ENCODE results near the gene WDR70.
"Not testable (repeated sequence)": the region's sequence is repeated elsewhere in the genome, so short reads cannot be mapped to it uniquely, and the experiment has no call there.

WDR70 gene

DNA sequence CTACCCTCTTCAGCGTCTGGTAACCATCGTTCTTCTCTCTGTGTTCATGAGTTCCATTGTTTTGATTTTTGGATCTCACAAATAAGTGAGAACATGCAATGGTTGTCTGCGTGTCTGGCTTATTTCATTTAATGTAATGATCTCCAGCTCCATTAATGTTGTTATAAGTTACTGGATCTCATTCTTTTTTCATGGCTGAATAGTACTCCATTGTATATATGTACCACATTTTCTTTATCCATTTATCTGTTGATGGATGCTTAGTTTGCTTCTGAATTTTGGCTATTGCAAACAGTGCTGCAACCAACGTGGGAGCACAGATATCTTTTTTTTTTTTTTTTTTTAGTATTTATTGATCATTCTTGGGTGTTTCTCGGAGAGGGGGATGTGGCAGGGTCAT is 139.2 kb downstream of the WDR70 start:
- DNase-seq: not testable (repeated sequence)

DNA sequence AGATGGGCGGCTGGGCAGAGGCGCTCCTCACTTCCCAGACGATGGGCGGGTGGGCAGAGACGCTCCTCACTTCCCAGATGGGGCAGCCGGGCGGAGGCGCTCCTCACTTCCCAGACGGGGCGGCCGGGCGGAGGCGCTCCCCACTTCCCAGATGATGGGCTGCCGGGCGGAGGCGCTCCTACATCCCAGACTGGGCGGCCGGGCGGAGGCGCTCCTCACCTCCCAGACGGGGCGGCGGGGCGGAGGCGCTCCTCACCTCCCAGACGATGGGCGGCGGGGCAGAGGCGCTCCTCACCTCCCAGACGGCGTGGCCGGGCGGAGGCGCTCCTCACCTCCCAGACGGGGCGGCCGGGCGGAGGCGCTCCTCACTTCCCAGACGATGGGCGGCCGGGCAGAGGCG is 140.2 kb downstream of the WDR70 start:
- no peak for DNase-seq

DNA sequence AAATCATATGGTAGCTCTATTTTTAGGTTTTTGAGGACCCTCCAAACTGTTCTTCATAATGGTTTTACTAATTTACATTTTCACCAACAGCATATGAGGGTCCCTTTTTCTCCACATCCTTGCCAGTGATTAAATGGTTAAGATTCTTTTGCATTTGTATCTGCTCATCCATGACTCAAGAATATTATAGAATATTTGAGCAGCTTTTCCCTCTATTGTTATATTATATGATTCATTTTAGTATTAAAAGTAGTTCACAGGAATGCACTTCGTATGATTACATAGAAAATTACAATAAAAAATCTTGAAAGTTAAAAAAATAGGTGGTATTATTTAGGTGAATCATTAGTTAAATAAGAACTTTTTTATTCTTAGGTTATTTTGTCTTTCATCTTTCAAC is 140.7 kb downstream of the WDR70 start:
- DNase-seq: no peak

DNA sequence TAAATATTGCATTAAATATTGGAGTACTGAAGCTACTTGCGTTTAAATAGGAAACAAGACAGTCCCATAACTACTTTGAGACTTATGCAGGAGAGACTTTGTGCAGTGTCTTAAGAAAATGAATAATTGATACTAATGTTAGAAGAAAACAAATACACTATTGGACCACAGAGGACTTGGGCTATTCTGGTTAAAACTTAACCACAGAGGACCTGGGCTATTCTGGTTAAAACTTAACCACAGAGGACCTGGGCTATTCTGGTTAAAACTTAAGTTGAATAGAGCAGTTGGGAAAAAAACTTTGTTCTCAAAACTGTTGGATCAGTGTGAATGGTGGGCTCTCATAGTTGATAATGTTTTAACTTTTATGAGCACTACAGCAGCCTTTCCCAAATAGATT is 141.7 kb downstream of the WDR70 start:
- no peak for DNase-seq

DNA sequence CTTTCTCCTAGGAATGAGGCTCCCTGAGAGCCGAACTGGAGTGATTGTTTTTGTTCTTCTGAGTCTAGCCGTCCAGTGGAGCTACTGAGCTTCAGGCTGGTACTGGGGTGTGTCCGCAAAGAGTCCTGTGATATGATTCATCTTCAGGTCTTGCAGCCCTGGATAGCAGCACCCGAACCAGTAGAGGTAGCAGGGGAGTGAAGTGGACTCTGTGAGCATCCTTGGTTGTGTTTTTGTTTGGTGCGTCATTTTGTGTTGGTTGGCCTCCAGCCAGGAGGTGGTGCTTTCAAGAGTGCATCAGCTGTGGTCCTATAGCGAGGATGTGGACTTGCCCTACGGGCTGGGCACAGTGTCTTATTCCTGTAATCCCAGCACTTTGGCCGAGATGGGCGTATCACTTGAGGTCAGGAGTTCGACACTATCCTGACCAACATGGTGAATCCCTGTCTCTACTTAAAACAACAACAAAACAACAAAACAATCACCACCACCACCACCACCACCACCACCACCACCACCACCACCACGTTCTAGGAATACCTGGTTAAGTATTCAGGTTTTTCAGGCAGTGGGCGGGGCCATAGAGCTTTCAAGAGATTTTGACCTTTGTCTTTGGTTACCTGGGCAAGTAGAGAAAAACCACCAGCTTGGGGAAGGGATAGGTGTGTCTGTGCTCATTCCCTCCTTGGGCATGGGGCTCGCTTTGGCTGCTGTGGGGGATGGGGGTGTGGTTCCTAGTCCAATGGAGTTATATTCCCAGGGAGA is 154.0 kb downstream of the WDR70 start:
- DNase-seq: no peak

DNA sequence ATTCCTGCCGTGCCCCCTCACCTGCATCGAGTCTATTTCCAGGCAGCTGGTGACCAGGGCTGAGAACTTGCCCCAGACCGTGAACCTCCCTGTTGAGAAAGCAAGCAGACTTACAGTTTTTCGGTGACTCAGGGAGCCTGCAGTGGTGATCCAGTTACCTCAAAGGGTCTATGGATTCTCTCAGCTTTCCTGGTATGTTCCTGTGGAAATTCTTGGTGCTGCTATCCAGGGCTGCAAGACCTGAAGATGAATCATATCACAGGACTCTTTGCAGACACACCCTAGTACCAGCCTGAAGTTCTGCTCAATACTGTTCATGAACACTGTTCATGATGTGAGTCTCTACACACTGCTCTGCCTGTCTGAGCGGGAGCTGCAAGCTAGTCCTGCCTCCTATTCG is 154.7 kb downstream of the WDR70 start:
- DNase-seq: no peak

DNA sequence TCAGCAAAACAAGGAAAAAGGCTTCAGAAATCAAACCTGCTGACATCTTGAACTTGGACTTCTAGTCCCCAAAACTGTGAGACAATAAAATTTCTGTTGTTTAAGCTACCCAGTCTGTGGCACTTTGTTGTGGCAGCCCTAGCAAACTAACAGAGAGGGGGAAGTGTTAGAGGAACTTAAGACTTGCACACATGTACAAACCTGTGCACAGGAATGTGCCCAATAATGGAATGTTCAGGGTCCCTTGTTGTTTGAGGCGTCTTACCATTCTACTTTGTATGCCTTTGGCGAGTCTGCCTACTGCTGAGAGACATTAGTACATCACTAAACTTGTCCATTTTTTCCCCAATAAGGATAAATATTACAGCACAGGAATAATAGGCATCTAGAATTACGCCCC is 160.3 kb downstream of the WDR70 start:
- DNase-seq: no peak

DNA sequence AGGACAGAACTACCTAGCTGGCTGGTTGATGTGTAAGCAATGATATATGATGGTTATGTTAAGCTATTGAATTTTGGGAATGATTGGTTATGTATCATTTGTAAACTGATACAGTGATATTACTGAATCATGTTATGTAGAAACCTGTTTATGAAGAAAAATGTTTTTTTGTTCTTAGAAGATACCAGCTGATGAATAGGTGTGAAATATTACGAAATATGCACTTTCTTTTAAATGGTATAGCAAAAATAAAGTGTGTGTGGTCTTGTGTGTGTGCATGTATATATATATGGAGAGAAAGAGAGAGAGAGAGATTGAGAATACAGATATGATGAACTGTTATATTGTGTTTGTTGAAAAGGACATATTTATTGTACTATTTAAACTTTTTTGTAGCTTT is 164.1 kb downstream of the WDR70 start:
- no peak for DNase-seq

DNA sequence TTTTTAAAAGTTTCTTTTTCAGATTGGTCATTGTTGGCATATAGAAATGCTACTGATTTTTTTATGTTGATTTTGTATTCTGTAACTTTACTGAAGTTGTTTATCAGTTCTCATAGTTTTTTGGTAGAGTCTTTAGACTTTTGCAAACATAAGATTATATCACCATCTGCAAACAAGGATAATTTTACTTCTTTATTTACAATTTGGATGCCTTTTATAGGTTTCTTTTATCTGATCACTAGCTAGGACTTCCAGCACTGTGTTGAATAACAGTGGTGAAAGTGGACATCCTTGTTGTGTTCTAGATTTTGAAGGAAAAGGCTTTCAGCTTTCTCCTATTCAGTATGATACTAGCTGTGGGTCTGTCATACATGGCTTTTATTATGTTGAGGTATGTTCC is 170.3 kb downstream of the WDR70 start:
- DNase-seq: no peak

DNA sequence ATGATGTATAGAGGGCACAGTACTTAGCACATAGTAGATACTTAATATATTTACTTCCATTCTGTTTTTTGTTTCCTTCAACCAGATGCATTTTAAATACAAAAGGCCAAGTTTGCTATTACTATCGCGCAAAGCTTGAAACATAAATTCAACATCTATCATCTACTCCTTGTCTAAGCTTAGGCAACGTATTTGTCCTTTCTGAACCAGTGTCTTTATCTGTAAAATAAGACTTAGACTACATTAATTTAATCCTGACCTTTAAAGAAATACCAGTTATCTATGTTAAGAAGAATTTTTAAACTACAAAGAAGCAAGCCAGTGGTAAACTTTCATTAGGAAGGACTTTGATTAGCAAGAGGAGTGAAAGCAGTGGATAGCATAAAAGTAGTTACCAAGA is 173.0 kb downstream of the WDR70 start:
- DNase-seq: no peak

DNA sequence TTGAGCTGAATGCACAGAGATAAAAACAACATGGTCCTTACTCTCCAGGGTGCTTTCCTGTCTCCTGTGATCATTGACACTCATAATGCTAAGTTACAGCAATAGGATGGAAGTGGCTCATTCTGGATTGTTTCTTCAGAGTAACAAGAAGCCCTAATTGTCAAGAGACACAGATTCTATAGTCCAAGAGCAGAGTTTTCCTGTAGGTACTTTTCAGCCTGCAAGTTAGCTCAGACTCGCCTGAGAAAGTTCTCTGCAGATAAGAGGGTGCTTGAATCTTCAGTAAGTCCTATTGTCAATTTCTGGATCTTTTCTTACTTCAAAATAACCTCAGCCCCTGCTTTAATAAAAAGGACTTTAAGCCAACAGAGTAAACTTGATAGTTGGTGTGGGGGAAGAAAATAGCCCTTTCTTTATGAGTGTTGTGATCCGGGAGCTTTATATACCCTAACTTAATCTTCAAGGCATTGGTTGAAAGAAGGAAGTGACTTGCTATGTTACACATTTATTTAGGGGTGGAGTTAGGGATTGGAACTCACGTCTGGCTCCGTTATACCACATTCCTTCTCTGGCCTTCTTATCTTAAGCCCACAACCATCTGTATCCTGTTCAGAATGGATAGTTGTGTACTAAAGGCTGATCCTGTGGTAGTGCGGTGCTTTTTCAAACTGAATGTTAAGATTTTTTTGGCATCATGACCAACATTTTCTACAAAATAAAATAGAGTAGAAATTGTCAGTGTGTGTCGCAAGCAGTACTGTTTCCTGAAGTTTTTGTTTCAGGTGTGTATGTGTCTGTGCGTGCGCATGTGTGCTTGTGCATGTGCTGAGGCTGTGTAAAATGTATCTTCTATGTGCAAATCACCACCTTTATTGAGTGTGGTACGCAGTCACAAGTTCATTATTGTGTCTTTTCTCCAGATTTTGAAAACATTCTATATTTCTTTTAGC is 173.9 kb downstream of the WDR70 start:
- peak; percentile 98 for DNase-seq

DNA sequence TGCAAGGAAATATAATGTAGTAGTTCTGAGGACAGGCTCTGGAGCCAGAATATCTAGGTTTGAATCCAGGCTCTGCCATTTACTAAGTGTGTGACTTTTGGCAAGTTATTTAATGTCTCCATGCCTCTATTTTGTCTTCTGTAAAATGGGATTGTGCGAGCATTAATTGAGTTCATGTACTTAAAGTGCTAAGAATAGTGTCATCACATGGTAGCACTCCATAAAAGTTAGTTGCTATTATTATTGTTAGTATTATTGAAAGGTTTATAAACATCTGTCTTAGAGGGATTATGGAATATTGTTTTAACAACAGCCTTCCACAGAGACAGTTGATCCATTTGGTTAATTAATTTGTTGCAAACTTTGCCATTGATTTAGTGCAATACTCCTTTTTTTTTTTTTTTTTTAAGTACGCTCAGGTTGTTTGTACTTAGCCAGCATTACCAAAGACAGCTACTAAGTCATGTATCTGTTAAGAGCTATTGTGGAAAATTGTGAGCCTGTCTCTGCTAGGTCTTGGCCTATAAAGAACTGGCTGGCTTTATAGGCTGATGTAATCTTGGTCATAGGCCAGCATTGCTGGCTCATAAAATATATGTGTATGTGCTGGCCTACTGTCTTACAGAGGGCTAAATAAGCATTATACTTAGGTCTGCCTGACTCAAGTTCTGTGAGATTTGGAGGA is 174.7 kb downstream of the WDR70 start:
- no peak for DNase-seq

DNA sequence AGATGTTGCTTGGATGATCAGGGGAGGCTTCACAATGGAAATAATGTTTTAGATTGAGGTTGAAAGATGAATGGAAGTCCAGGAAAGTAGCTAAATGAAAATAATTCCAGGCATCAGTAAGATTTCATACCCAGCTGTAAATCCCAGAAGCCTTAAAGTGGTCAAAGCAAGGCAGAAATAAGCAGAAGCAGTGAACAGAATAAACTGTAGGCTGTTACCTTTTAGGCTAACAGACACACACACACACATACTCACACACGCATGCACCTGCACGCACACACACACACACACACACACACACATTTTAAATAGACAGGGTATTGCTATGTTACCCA is 175.3 kb downstream of the WDR70 start:
- DNase-seq: no peak

DNA sequence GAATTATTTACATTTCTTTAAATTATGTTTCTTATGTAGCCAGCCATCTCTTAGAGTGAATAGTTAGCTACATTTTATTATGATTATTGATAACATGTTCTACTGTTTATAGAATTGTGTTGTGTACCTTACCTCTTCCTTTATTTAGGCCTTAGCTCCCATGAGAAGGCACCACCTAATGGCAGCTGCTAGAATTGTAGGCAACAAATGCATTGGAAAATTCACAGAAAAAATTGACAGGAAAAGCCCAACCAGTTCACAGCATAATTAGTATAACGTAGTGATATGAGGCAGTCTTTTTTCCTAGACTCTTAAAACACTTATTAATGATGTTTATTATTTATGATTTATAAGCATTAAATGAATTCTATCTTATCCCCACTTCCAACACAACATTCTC is 175.8 kb downstream of the WDR70 start:
- DNase-seq: peak; percentile 44

DNA sequence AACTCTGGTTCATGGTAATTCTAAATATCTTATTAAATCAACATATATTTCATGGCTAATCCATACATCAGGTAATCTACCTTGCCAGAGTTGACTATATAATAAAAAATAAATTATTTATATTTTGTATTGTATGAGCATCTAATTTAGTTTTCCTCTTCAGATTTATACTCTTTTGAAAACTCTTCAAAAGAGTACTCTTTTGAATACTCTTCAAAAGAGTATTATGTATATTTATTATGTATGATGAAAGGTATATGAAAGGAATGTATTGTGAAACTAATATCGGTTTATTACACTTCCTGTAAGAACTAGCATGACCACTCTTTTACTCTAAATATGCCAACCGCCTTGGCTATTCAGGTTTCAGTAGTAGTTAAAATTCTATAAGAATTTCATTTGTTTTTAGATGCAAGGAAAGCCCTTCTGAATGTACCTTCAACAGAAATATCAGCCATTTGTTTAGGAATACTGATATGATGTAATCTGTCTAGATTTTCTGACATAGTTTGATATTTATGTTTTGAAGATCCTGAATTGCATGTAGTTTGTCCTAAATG is 178.7 kb downstream of the WDR70 start:
- DNase-seq: no peak

DNA sequence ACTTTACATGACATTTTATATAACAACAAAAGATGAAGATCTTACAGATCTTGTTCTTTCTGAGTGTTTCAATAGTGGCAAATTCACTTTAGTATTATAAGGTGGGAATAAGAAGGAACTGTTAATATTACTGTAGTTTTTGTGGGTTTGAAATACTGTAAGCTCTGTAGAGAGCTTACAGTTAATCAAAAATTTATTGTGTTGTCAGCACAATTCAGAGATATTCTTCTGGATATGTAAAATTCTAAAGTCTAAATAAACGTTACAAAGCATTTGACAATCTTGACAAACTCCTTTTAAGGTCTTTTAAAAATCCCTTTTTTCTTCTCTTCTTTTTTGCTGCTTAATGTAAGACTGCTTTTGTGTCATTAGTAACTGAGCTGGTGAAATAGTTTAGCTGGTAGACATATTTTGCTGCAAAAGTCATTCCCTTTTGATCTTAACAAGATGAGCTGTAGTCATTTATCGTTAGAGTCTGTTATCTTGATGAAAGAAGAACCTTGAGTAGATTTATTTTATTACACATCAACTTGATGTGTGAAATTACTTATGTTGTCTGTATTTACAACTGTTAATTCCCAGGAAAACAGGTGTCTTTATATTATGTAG is 186.0 kb downstream of the WDR70 start:
- DNase-seq: no peak

DNA sequence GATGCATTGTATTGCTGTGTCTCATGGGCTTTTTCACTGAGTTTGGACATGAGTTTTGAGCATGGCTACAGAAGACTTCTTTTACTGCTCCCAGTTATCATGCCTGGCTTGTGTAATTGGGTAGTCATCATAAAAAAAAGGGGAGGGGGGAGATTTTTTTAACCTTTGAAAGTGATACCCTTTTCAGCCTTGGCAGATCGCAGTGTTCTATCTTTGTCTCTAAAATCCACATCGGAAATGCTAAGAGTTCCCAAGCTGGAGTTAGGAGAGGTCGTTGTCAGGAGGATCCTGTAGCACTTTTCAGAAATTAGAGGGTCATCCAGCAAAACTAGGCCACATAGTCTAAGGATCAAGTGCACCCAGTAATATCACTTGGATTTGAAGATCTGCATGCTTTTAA is 188.4 kb downstream of the WDR70 start:
- DNase-seq: no peak

DNA sequence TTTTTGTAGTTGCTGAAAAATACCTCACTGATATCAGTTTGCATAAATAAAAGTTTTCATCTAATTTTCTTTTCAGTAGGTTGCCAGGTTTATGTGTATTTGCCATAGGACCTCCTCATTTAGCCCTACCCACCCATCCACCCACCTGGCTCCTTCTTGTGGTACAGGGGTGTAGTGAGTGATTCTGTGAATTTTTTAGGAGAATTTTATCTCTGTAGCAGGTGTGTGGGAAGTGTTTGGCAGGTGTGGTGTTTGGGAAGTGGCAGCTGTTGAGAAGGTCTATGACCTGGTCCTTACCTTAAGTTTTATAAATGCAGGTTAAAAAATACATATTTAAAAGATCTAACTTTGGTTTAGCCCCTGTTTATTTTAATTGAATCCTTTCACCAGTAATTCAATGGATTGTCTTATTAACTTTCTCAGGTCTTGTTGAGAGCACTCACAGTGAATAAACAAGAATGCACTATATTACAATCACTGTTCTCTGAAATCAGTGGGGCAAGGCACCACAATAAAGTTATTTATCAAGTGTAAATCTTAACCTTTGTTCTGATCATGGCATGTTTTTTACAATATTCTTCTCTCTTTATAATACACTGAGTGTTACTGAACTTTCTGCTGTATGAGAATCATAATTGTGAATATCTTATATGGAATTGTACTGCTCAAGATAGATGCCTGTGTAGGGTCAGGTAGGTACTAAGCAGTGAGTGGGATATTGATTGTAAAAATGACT is 189.1 kb downstream of the WDR70 start:
- no peak for DNase-seq

DNA sequence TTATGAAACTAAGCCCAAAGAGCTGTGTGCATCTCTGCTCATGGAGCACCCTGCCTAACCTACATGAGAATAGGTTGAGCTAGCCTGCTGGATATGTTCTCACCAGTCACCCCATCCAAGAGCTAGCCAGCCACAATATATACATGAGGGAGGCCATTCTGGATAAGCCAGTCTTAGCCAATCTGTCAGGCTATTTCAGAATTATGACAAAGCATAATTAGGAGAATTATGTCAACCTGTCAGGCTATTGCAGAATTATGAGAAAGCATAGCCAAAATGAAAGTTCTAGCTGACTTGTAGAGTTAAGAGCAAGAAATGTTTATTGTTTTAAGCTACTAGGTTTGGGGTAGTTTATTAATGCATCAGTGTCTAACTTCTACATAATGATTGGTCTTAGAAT is 189.8 kb downstream of the WDR70 start:
- DNase-seq: no peak

DNA sequence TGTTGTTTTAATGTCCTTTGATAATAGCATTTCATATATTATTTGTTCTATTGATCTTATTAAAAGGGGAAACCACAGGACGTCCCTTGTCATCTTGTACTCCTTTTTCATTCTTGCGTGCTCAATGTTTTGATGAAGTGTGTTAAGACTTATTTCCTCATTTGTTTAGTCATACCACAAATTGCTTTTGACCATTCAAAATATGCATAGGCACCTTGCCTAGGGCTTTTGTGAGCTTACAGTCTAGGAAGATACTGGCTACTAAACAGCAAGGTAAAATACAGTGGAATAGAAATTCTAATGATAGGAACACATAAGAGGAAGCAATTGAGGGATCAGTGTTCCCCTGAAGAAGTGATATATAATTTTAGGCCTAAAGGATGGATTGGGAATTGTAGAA is 190.3 kb downstream of the WDR70 start:
- DNase-seq: no peak

DNA sequence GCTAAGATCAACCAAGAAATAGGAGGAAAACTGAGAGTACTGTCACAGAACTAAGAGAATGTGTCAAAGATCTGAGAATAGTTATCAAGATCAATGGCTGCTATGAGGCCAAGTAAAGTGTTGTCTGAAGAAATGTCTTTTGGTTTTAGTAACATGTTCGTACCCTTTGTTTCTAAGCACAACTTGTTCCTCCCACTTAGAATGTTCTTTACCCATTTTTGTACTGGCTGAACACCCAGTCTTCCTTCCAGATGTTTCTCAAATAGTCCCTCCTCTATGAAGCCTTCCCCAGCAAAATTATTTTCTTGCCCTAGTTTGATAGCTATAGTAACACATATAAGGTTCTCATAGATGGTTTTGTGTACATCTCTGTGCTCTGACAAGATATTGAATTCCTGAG is 191.5 kb downstream of the WDR70 start:
- DNase-seq: no peak

DNA sequence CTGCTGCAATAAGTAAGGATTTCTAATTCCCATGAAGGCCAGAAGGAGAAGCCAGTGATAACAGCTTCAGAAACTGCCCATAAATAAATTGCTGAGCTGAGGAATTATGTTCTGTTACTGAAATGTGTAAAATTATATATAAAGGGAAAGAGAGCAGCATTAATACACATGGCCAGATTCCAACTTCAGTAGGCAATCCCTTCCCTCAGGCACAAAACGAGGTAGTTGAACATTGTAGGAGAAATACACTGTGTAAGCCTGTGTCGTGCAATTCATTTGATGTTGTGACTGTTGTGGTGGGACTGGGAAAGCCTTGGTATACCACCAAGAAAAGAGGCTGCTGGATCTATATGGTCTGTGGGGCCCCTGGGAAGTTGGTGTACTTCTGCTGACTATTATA is 192.9 kb downstream of the WDR70 start:
- no peak for DNase-seq

Measured in hematopoietic multipotent progenitor cell treated with erythropoietin and hydrocortisone succinate and interleukin-3 and kit ligand, for 6 days (in vitro differentiated cells).